ENCODE results near the gene GPRC5A.

GPRC5A gene

DNA sequence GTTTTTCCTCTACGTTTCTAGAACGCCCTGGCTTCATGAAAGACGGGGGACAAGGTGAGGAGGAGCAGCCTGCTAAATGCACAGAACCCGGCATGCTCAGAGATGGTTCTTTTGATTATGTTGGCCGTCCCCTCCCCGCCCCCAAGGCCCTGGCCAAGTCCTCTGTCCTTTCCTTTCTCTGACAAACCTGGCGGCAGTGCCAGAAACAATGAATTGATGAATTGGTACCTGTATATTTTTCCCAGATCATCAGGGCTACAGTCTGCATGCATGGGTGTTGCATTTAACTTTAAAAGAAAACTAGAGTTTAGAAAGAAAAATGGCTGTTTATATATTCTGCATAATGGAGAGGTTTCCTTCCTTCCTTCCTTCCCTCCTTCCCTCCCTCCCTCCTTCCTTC is 31.6 kb downstream of the GPRC5A start:
- no peak overlapping the region for H3K27ac ChIP-seq (ENCODE audit: extremely low read depth, low read depth, low read length)
- TF ChIP-seq ZNF48 (tag by site-specific recombination; IDR thresholded peaks at IDR 0.05) = no peak
- TF ChIP-seq ZNF292 (tag by site-specific recombination; IDR thresholded peaks at IDR 0.05; ENCODE audit: borderline replicate concordance, low read depth) = no peak
- no peak for TF ChIP-seq ZNF155 (tag by site-specific recombination; IDR thresholded peaks at IDR 0.05)
- TF ChIP-seq CTCF (tag by site-specific recombination; IDR thresholded peaks at IDR 0.05) = no peak
- TF ChIP-seq, protein P1, sequence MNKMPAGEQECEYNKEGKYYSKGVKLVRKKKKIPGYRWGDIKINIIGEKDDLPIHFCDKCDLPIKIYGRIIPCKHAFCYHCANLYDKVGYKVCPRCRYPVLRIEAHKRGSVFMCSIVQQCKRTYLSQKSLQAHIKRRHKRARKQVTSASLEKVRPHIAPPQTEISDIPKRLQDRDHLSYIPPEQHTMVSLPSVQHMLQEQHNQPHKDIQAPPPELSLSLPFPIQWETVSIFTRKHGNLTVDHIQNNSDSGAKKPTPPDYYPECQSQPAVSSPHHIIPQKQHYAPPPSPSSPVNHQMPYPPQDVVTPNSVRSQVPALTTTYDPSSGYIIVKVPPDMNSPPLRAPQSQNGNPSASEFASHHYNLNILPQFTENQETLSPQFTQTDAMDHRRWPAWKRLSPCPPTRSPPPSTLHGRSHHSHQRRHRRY (tag by site-specific recombination; IDR thresholded peaks at IDR 0.05) = no peak
- TF ChIP-seq, protein P2, sequence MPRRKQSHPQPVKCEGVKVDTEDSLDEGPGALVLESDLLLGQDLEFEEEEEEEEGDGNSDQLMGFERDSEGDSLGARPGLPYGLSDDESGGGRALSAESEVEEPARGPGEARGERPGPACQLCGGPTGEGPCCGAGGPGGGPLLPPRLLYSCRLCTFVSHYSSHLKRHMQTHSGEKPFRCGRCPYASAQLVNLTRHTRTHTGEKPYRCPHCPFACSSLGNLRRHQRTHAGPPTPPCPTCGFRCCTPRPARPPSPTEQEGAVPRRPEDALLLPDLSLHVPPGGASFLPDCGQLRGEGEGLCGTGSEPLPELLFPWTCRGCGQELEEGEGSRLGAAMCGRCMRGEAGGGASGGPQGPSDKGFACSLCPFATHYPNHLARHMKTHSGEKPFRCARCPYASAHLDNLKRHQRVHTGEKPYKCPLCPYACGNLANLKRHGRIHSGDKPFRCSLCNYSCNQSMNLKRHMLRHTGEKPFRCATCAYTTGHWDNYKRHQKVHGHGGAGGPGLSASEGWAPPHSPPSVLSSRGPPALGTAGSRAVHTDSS (tag by site-specific recombination; IDR thresholded peaks at IDR 0.05) = no peak
- TF ChIP-seq ZNF280D (tag by site-specific recombination; IDR thresholded peaks at IDR 0.05) = no peak
- no peak for TF ChIP-seq ZNF266 (tag by site-specific recombination; IDR thresholded peaks at IDR 0.05; ENCODE audit: low read depth)
- no peak for TF ChIP-seq ZNF394 (tag by site-specific recombination; IDR thresholded peaks at IDR 0.05; ENCODE audit: borderline replicate concordance)
- TF ChIP-seq ZNF248 (tag by site-specific recombination; IDR thresholded peaks at IDR 0.05) = no peak
- no peak for TF ChIP-seq GLI2 (tag by site-specific recombination; IDR thresholded peaks at IDR 0.05; ENCODE audit: borderline replicate concordance, low read depth)
- TF ChIP-seq ZNF10 (tag by site-specific recombination; IDR thresholded peaks at IDR 0.05) = no peak
- no peak for TF ChIP-seq SALL2 (tag by site-specific recombination; IDR thresholded peaks at IDR 0.05; ENCODE audit: borderline replicate concordance)
- no peaks in the 10 kb centered on the region for H3K4me1 ChIP-seq (ENCODE audit: control insufficient read depth, insufficient read depth, low read length)
- no peaks in the 10 kb centered on the region for H3K9me3 ChIP-seq (ENCODE audit: control insufficient read depth, insufficient read depth, low read depth, low read length)
- ChIA-PET POLR2A (no interaction called here), CTCF (no interaction called here)
- no peaks in the 10 kb centered on the region; a peak in 1 of 3 replicates for H3K36me3 ChIP-seq (ENCODE audit: control insufficient read depth in 2 of 2, insufficient read depth in 1 of 2, low read length in 2 of 2)
- H3K4me3 ChIP-seq (ENCODE audit: low read depth, low read length) = no peak overlapping the region

- no peaks in the 10 kb centered on the region for H3K9me3 ChIP-seq (ENCODE audit: control insufficient read depth, insufficient read depth, low read depth, low read length)
- H3K4me1 ChIP-seq (ENCODE audit: control insufficient read depth, insufficient read depth, low read length) = no peaks in the 10 kb centered on the region
- no peak overlapping the region for H3K27ac ChIP-seq (ENCODE audit: extremely low read depth, low read depth, low read length)
- H3K4me3 ChIP-seq (ENCODE audit: low read depth, low read length) = no peak overlapping the region
- ChIA-PET POLR2A (no interaction called here), CTCF (interaction anchor here (0.7 kb wide), 1 partner anchor 103 kb away, joined by 3 read pairs; no protein-coding TSS in a partner anchor)
- H3K36me3 ChIP-seq (ENCODE audit: control insufficient read depth in 2 of 2, insufficient read depth in 1 of 2, low read length in 2 of 2) = no peaks in the 10 kb centered on the region; a peak in 1 of 3 replicates
- no peak for TF ChIP-seq ZNF610 (tag by site-specific recombination; IDR thresholded peaks at IDR 0.05; ENCODE audit: borderline replicate concordance)
- no peak for TF ChIP-seq HOXC10 (CRISPR knock-in tag; IDR thresholded peaks at IDR 0.05)
- TF ChIP-seq ZNF692 (tag by site-specific recombination; IDR thresholded peaks at IDR 0.05) = no peak
- no peak for TF ChIP-seq ATF2 (tag by site-specific recombination; IDR thresholded peaks at IDR 0.05; ENCODE audit: low read depth)
- no peak for TF ChIP-seq HOXD13 (CRISPR knock-in tag; IDR thresholded peaks at IDR 0.05; ENCODE audit: borderline replicate concordance)
- TF ChIP-seq GLI2 (tag by site-specific recombination; IDR thresholded peaks at IDR 0.05; ENCODE audit: borderline replicate concordance, low read depth) = no peak
- no peak for TF ChIP-seq ZNF423 (tag by site-specific recombination; IDR thresholded peaks at IDR 0.05)
- TF ChIP-seq ZNF10 (tag by site-specific recombination; IDR thresholded peaks at IDR 0.05) = no peak
These were observed 32.8 kb downstream of the GPRC5A start for GRCh38 chr12:12924169-12924568.

Data from HEK293 (cell line).